HG03103 (cell line): ENCODE measurements around the gene KCNE1.
"Not testable (repeated sequence)": the region's sequence is repeated elsewhere in the genome, so short reads cannot be mapped to it uniquely, and the experiment has no call there.

ENCODE experiments used
- ATAC-seq: cut with Tn5 transposase; IDR thresholded peaks from one replicate; pipeline ENCODE4 v1.9.1; 2021; ENCODE audit warnings: low read depth; ENCODE audit not compliant: unreplicated experiment

KCNE1 gene

GRCh38 chr21:34429710-34430109 is 82.3 kb downstream of the KCNE1 start:
- ATAC-seq: not testable (repeated sequence)

- ATAC-seq: not testable (repeated sequence)
Observed at GRCh38 chr21:34428441-34428840, 83.6 kb downstream of the KCNE1 start.

- ATAC-seq: not testable (repeated sequence)
Observed at GRCh38 chr21:34427339-34427738, 84.7 kb downstream of the KCNE1 start.

GRCh38 chr21:34423805-34424204 is 88.2 kb downstream of the KCNE1 start, which contains the start of gene SMIM34:
Gene SMIM34 (minus strand): TSS chr21:34423951. CDS start chr21:34423839, 112 bp downstream.
- not testable (repeated sequence) for ATAC-seq

- not testable (repeated sequence) for ATAC-seq
Observed at GRCh38 chr21:34417448-34418077, 94.4 kb downstream of the KCNE1 start.

- not testable (repeated sequence) for ATAC-seq
Observed at GRCh38 chr21:34407294-34407693, 104.7 kb downstream of the KCNE1 start.

GRCh38 chr21:34406676-34407075 is 105.3 kb downstream of the KCNE1 start:
- not testable (repeated sequence) for ATAC-seq

GRCh38 chr21:34406102-34406501 is 105.9 kb downstream of the KCNE1 start:
- not testable (repeated sequence) for ATAC-seq

GRCh38 chr21:34405686-34406085 is 106.3 kb downstream of the KCNE1 start:
- ATAC-seq: not testable (repeated sequence)

- ATAC-seq: not testable (repeated sequence)
Observed at GRCh38 chr21:34404742-34405141, 107.3 kb downstream of the KCNE1 start.

- not testable (repeated sequence) for ATAC-seq
Observed at GRCh38 chr21:34400522-34400921, 111.5 kb downstream of the KCNE1 start.
